A549 (cell line): ENCODE data around the gene RHCE. TPM values are rescaled to one million over a fixed set of nuclear protein-coding genes. Genes with fewer than 3 reads are reported as not detected.
A peak's percentile ranks its signal among the peaks of the same experiment; 100 is the strongest.

Source experiments
- ATAC-seq, 2 experiments: fragments of 200-7000 bp in 1 of 2; fragments of >200 bp in 1 of 2; cut with Nextera tagmentation in 1 of 2; cut with Tn5 transposase in 1 of 2; 3 replicates each; pipeline versions ENCODE4 v1.8.0 to v1.9.1; 2018 to 2020; ENCODE audit warnings: mild to moderate bottlenecking in 1 of 2, moderate library complexity in 1 of 2
- CTCF ChIA-PET: fragments of 300-600 bp; sonication (Branson Sonifier 250); formaldehyde crosslinking; extraction: SDS; loops from one replicate; lab custom pipeline; 2021; ENCODE audit warnings: antibody characterized with exemption, inconsistent platforms; lab: Yijun Ruan, JAX
- POLR2A ChIA-PET: fragments of 350-600 bp; formaldehyde crosslinking; extraction: SDS; loops from one replicate; lab custom pipeline; 2021; ENCODE audit warnings: antibody characterized with exemption, inconsistent platforms; lab: Yijun Ruan, JAX
- DNase-seq, 2 experiments: peaks; one replicate each; pipeline versions ENCODE4 v3.0.0 to v3.0.0-alpha.2; 2011 to 2016; ENCODE audit warnings: low read depth in 1 of 2, low spot score in 1 of 2
- FAIRE-seq: peaks from 2 replicates; lab custom pipeline; 2011; peaks lifted over from hg19 to GRCh38; lab: Jason Lieb, UNC
- H3K27ac ChIP-seq, 2 experiments: fragments of >200 bp; sonication (Bioruptor Twin); formaldehyde crosslinking; 3 replicates each; pipeline ENCODE4 v1.5.1; 2016 to 2017
- H3K4me1 ChIP-seq: fragments of >200 bp; sonication (Bioruptor Twin); formaldehyde crosslinking; 3 replicates; pipeline ENCODE4 v1.6.1; 2016
- H3K4me2 ChIP-seq: fragments of >200 bp; sonication (Bioruptor Twin); formaldehyde crosslinking; 3 replicates; pipeline ENCODE4 v1.6.1; 2016
- H3K4me3 ChIP-seq: fragments of >200 bp; sonication (Bioruptor Twin); formaldehyde crosslinking; 3 replicates; pipeline ENCODE4 v1.5.1; 2016
- H3K9me3 ChIP-seq: fragments of >200 bp; sonication (Bioruptor Twin); formaldehyde crosslinking; 3 replicates; pipeline ENCODE4 v1.6.1; 2016
- BHLHE40 ChIP-seq: IDR thresholded peaks from 2 replicates; pipeline ENCODE4 v1.6.1; 2012; ENCODE audit warnings: low read depth, low read length, inconsistent platforms
- CBX2 ChIP-seq: fragments of 200-600 bp; sonication (generic); IDR thresholded peaks from 2 replicates; pipeline ENCODE4 v1.6.1; 2016; ENCODE audit warnings: low read depth, mild to moderate bottlenecking, borderline replicate concordance
- EP300 ChIP-seq, 2 experiments: fragments of >200 bp; sonication (Bioruptor Twin); formaldehyde crosslinking; IDR thresholded peaks; 2 replicates in 1 of 2; 3 replicates in 1 of 2; pipeline ENCODE4 v1.6.1; 2016 to 2017
- ESRRA ChIP-seq: fragments of 150-350 bp; IDR thresholded peaks from 2 replicates; pipeline ENCODE4 v1.6.1; 2014; ENCODE audit warnings: mild to moderate bottlenecking, low read length, borderline replicate concordance
- FOSB ChIP-seq: fragments of 250-450 bp; sonication (Bioruptor Pico); IDR thresholded peaks from 2 replicates; pipeline ENCODE4 v1.5.0; 2020; ENCODE audit warnings: mild to moderate bottlenecking, moderate library complexity
- FOXS1 ChIP-seq: fragments of 250-450 bp; sonication (Bioruptor Pico); IDR thresholded peaks from 2 replicates; pipeline ENCODE4 v1.5.0; 2020; ENCODE audit warnings: mild to moderate bottlenecking, moderate library complexity
- HEYL ChIP-seq: fragments of 250-450 bp; sonication (Bioruptor Pico); IDR thresholded peaks from 2 replicates; pipeline ENCODE4 v1.8.0; 2021; ENCODE audit warnings: mild to moderate bottlenecking, moderate library complexity
- HOXA7 ChIP-seq: fragments of 250-450 bp; sonication (Bioruptor Pico); IDR thresholded peaks from 2 replicates; pipeline ENCODE4 v1.5.0; 2020; ENCODE audit warnings: mild to moderate bottlenecking, moderate library complexity
- HOXB5 ChIP-seq: fragments of 250-450 bp; sonication (Bioruptor Pico); IDR thresholded peaks from 2 replicates; pipeline ENCODE4 v1.5.0; 2020; ENCODE audit warnings: mild to moderate bottlenecking, moderate library complexity
- JUN ChIP-seq, 2 experiments: fragments of >200 bp; sonication (Bioruptor Twin); formaldehyde crosslinking; IDR thresholded peaks; 2 replicates in 1 of 2; 3 replicates in 1 of 2; pipeline ENCODE4 v1.6.1; 2016 to 2017
- JUNB ChIP-seq: fragments of >200 bp; sonication (Bioruptor Twin); formaldehyde crosslinking; IDR thresholded peaks from 2 replicates; pipeline ENCODE4 v1.6.1; 2016
- KDM1A ChIP-seq: fragments of 200-600 bp; sonication (generic); IDR thresholded peaks from 2 replicates; pipeline ENCODE4 v1.6.1; 2016; ENCODE audit warnings: low read depth, mild to moderate bottlenecking
- NPAS2 ChIP-seq: fragments of 250-450 bp; sonication (Bioruptor Pico); IDR thresholded peaks from 2 replicates; pipeline ENCODE4 v1.8.0; 2022; ENCODE audit warnings: mild to moderate bottlenecking, moderate library complexity, borderline replicate concordance
- POLR2AphosphoS2 ChIP-seq: conservative IDR thresholded peaks from 2 replicates; pipeline ENCODE4 v1.6.1; 2012; ENCODE audit warnings: low read length, improper control_type of control experiment, inconsistent platforms
- RCOR1 ChIP-seq: fragments of 150-350 bp; IDR thresholded peaks from 2 replicates; pipeline ENCODE4 v1.6.1; 2014; ENCODE audit warnings: antibody characterized with exemption, low read length, low read depth
- TP53 ChIP-seq: fragments of 250-450 bp; sonication (Bioruptor Pico); IDR thresholded peaks from 2 replicates; pipeline ENCODE4 v1.5.0; 2021; ENCODE audit warnings: mild to moderate bottlenecking, moderate library complexity
- WGBS: methylation state at CpG from one replicate; pipeline ENCODE4 v1.1.6; 2017; ENCODE audit errors: missing lambda C conversion rate; 5-methylcytosine and 5-hydroxymethylcytosine counted together
- polyA plus RNA-seq, 4 experiments: library from polyadenylated mRNA; depleted of rRNA in 3 of 4; stranded (reverse); fragments of >200 nt; fragmentation: RNase III in 1 of 4; extraction: RNeasy Plus Mini Kit Qiagen cat#74134 plus additional on column Dnase treatment in 1 of 4; gene quantifications; 2 replicates in 3 of 4; 3 replicates in 1 of 4; pipeline ENCODE4 v1.2.3, GENCODE V29; 2011 to 2017
- TF ChIP-seq, protein P1 (sequence below): fragments of >200 bp; sonication (Bioruptor Twin); formaldehyde crosslinking; IDR thresholded peaks from 3 replicates; pipeline ENCODE4 v1.6.1; 2016
- TF ChIP-seq, protein P2 (sequence below): fragments of >200 bp; sonication (Bioruptor Twin); formaldehyde crosslinking; IDR thresholded peaks from 3 replicates; pipeline ENCODE4 v1.5.1; 2016

Gene RHCE
- polyA plus RNA-seq, 2 of the 4 experiments (the other 2 are of a cell fraction) = 0.12 TPM; not detected in 1

DNA sequence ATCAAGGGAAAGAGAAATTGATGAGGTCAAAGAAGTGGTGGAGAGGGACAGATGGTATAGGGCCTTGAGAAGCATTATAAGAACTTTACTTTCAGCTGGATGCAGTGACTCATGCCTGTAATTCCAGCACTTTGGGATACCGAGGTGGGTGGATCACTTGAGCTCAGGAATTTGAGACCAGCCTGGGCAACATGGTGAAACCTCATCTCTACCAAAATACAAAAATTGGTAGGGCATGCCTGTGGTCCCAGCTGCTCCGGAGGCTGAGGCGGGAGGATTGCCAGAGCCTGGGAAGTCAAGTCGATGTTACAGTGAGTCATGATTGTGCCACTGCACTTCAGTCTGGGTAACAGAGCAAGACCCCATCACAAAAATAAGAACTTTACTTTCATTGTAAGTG lies 76.8 kb downstream of the RHCE start (continued):
- no peak for TF ChIP-seq FOXS1 (CRISPR knock-in tag)
- TF ChIP-seq EP300 (IDR thresholded peaks at IDR 0.05) = no peak
- TF ChIP-seq JUN (IDR thresholded peaks at IDR 0.05) = no peak

DNA sequence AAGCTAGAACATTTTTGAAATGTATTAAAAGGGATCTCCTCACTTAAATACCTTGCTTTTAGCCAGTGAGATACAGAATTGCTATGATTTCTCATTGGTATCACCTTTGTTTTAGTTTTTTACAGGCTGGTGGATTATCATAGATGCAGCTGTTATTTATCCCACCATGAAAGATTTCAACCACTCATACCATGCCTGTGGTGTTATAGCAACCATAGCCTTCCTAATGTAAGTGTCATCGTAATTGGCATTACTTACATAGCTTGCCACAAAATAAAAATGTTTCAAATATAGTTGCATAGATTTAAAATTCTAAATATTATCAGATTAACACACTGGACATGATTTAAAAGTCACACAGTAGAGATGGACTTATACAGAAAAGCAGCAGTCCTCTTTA lies 77.8 kb downstream of the RHCE start:
- no peak overlapping the region for H3K27ac ChIP-seq
- no peak for FAIRE-seq
- 86% methylated on average over 1 of the region's 1 CpG for WGBS
- H3K4me2 ChIP-seq = no peak overlapping the region
- no peak for ATAC-seq
- no peaks in the 10 kb centered on the region for H3K9me3 ChIP-seq
- ChIA-PET POLR2A (no interaction called here), CTCF (interaction anchor here (0.6 kb wide), 1 partner anchor 8 kb away, joined by 4 read pairs; no protein-coding TSS in a partner anchor)
- no peak for TF ChIP-seq CBX2
- TF ChIP-seq HOXB5 = no peak
- no peak for TF ChIP-seq HOXA7 (CRISPR knock-in tag)
- TF ChIP-seq FOSB (CRISPR knock-in tag) = no peak
- TF ChIP-seq BHLHE40 = no peak
- TF ChIP-seq, protein P1, sequence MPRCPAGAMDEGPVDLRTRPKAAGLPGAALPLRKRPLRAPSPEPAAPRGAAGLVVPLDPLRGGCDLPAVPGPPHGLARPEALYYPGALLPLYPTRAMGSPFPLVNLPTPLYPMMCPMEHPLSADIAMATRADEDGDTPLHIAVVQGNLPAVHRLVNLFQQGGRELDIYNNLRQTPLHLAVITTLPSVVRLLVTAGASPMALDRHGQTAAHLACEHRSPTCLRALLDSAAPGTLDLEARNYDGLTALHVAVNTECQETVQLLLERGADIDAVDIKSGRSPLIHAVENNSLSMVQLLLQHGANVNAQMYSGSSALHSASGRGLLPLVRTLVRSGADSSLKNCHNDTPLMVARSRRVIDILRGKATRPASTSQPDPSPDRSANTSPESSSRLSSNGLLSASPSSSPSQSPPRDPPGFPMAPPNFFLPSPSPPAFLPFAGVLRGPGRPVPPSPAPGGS = no peak
- no peak for TF ChIP-seq JUN (IDR thresholded peaks at IDR 0.05)
- TF ChIP-seq EP300 (IDR thresholded peaks at IDR 0.05) = no peak
- no peak for TF ChIP-seq POLR2AphosphoS2
- TF ChIP-seq JUNB = no peak
- TF ChIP-seq FOXS1 (CRISPR knock-in tag) = no peak
- TF ChIP-seq, all 56 proteins: peak for 0
- DNase-seq = no peak
- H3K4me1 ChIP-seq = peaks cover 17% of the 10 kb centered on the region; the same call in 2 of the 3 replicates
- no peak overlapping the region for H3K4me3 ChIP-seq

DNA sequence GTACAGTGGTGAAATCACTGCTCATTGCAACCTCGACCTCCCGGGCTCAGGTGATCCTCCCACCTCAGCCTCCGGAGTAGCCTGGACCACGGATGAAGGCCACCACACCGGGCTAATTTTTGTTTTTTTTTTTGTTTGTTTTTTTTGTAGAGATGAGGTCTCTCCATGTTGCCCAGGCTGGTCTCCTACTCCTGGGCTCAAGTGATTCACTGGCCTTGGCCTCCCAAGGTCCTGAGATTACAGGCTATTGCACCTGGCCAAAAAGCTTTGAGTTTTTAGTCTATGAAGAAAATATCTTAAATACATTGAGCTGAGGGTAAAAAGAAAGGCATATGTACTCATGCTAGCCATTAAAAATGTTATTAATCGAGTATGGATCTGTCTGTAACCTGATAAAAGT lies 78.9 kb downstream of the RHCE start:
- ChIA-PET POLR2A (no interaction called here), CTCF (no interaction called here)
- Histone ChIP-seq H3K27ac (no peak overlapping the region), H3K9me3 (no peaks in the 10 kb centered on the region), H3K4me3 (no peak overlapping the region), H3K4me1 (peaks cover 17% of the 10 kb centered on the region; the same call in 2 of the 3 replicates), H3K4me2 (no peak overlapping the region)
- FAIRE-seq (no peak), ATAC-seq (no peak), DNase-seq (no peak)
- no peak for TF ChIP-seq BHLHE40
- no peak for TF ChIP-seq CBX2
- no peak for TF ChIP-seq EP300 (IDR thresholded peaks at IDR 0.05)
- no peak for TF ChIP-seq FOSB (CRISPR knock-in tag)
- TF ChIP-seq RCOR1 = no peak
- TF ChIP-seq NPAS2 (CRISPR knock-in tag) = no peak
- TF ChIP-seq HEYL (CRISPR knock-in tag) = no peak
- no peak for TF ChIP-seq KDM1A
- TF ChIP-seq ESRRA = no peak
- WGBS = 84% methylated on average over 6 of the region's 6 CpGs

DNA sequence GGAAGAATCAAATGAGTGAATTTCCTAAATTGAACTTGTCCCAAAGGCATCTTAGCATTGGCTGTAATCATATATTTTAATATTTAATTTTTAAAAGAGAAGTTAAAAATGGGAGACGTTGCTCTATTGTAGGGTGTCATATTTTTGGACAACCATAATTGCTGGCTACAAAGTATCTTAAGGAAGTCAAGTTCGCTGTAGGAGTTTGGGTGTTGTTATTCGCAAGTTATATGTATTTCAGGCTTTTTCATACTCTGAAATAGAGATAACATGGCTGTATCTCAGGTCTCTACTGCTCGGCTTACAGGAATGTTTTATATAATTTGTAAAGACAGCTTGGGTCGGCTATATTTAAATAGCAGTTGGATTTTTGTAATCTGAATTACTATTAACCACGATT lies 81.6 kb downstream of the RHCE start:
- H3K4me2 ChIP-seq = peak overlapping the region; percentile 90
- TF ChIP-seq FOXS1 (CRISPR knock-in tag) (no peak), RCOR1 (no peak), TP53 (CRISPR knock-in tag) (no peak)
- TF ChIP-seq, protein P2, sequence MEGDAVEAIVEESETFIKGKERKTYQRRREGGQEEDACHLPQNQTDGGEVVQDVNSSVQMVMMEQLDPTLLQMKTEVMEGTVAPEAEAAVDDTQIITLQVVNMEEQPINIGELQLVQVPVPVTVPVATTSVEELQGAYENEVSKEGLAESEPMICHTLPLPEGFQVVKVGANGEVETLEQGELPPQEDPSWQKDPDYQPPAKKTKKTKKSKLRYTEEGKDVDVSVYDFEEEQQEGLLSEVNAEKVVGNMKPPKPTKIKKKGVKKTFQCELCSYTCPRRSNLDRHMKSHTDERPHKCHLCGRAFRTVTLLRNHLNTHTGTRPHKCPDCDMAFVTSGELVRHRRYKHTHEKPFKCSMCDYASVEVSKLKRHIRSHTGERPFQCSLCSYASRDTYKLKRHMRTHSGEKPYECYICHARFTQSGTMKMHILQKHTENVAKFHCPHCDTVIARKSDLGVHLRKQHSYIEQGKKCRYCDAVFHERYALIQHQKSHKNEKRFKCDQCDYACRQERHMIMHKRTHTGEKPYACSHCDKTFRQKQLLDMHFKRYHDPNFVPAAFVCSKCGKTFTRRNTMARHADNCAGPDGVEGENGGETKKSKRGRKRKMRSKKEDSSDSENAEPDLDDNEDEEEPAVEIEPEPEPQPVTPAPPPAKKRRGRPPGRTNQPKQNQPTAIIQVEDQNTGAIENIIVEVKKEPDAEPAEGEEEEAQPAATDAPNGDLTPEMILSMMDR = no peak
- CTCF ChIA-PET = no interaction called here
- H3K4me3 ChIP-seq = peak overlapping the region; percentile 88
- H3K27ac ChIP-seq = peak overlapping the region; percentile 84 to 97
- POLR2A ChIA-PET = interaction anchor here (0.6 to 1.1 kb wide), 2 partner anchors 106 to 481 kb away, joined by 3 to 4 read pairs; partner anchors contain the start of genes MTFR1L and SYF2
- 0% methylated on average over 6 of the region's 6 CpGs for WGBS
- H3K9me3 ChIP-seq = no peaks in the 10 kb centered on the region
- peaks cover 17% of the 10 kb centered on the region; the same call in 2 of the 3 replicates for H3K4me1 ChIP-seq
- DNase-seq (no peak), FAIRE-seq (no peak), ATAC-seq (no peak)
